Measurements from ENCODE around the gene ADCK2. TPM values are rescaled to one million over a fixed set of nuclear protein-coding genes. Genes with fewer than 3 reads are reported as not detected.
A peak's percentile ranks its signal among the peaks of the same experiment; 100 is the strongest.

ADCK2 gene
- total and polyA plus RNA-seq, 9 of the 15 experiments (the other 6 are each of a cell fraction or from before 2014, with no cell fraction given): 0.08 to 14.3 (median 9.7) TPM

- peak; percentile 77; the same call in 1 of the 2 replicates for TF ChIP-seq HMGXB4 (CRISPR knock-in tag; IDR thresholded peaks at IDR 0.05)
- TF ChIP-seq NR2F6 (CRISPR knock-in tag; IDR thresholded peaks at IDR 0.05): no peak
- TF ChIP-seq GTF2E2 (tag; IDR thresholded peaks at IDR 0.05): 0 out of 2 replicates have a peak, but pooled peaks have one; percentile 3
- TF ChIP-seq KAT7 (CRISPR knock-in tag; IDR thresholded peaks at IDR 0.05; ENCODE audit: borderline replicate concordance): peak; percentile 73; the same call in 1 of the 2 replicates
- peak; percentile 66 to 84 for TF ChIP-seq E2F6 (IDR thresholded peaks at IDR 0.05; ENCODE audit: borderline replicate concordance in 1 of 2, extremely low read depth in 1 of 2, insufficient read depth in 1 of 2, insufficient read length in 1 of 2, low read depth in 1 of 2, low read length in 1 of 2, poor library complexity in 1 of 2, severe bottlenecking in 1 of 2)
- TF ChIP-seq GABPB1 (CRISPR knock-in tag; IDR thresholded peaks at IDR 0.05): peak; percentile 55
- TF ChIP-seq RBBP5 (IDR thresholded peaks at IDR 0.05; ENCODE audit: borderline replicate concordance, insufficient read depth, low read length, poor library complexity, severe bottlenecking): peak; percentile 61
- peak; percentile 48; the same call in 1 of the 2 replicates for TF ChIP-seq POLR2A (conservative IDR thresholded peaks at IDR 0.05)
- TF ChIP-seq ZFX (CRISPR knock-in tag; IDR thresholded peaks at IDR 0.05): peak; percentile 93
- TF ChIP-seq PCBP2 (IDR thresholded peaks at IDR 0.05; ENCODE audit: low read depth, low read length, poor library complexity, severe bottlenecking): no peak
- no peak for TF ChIP-seq FUS (optimal IDR thresholded peaks at IDR 0.05; ENCODE audit: low read depth, low read length)
- peak in 1 of 2 experiments; percentile 61; a peak in 1 of 4 replicates for TF ChIP-seq HDAC1 (IDR thresholded peaks at IDR 0.05)
- 0 out of 4 replicates have a peak, but pooled peaks have one; percentile 30 to 50 for TF ChIP-seq SIN3A (IDR thresholded peaks at IDR 0.05; ENCODE audit: borderline replicate concordance in 2 of 2, control insufficient read depth in 1 of 2, low read depth in 2 of 2, low read length in 2 of 2)
- TF ChIP-seq FOXJ2 (tag; IDR thresholded peaks at IDR 0.05): no peak
- TF ChIP-seq ZBTB2 (IDR thresholded peaks at IDR 0.05): peak; percentile 13; the same call in 1 of the 2 replicates
- TF ChIP-seq ZBTB9 (CRISPR knock-in tag; IDR thresholded peaks at IDR 0.05): peak; percentile 65; the same call in 1 of the 2 replicates
- no peak for TF ChIP-seq CHD1 (IDR thresholded peaks at IDR 0.05; ENCODE audit: low read length)
- TF ChIP-seq MAZ (CRISPR knock-in tag; conservative IDR thresholded peaks at IDR 0.05 in 1 of 2, IDR thresholded peaks at IDR 0.05 in 1 of 2): peak; percentile 59 to 95; a peak in 3 of 4 replicates
- 0 out of 2 replicates have a peak, but pooled peaks have one; percentile 6 for TF ChIP-seq ZNF24 (IDR thresholded peaks at IDR 0.05)
- 0 out of 2 replicates have a peak, but pooled peaks have one; percentile 39 for TF ChIP-seq GATAD2A (IDR thresholded peaks at IDR 0.05)
- no peak for TF ChIP-seq NR2C2 (CRISPR knock-in tag; IDR thresholded peaks at IDR 0.05)
- peak; percentile 64; the same call in 1 of the 2 replicates for TF ChIP-seq NR2C2 (tag; IDR thresholded peaks at IDR 0.05)
These were observed 473 bp downstream of the ADCK2 start (continued) for GRCh38 chr7:140673063-140673773.
